GM12892 (cell line): ENCODE results near the gene SOCS6.

ENCODE experiments used
- POLR2A ChIP-seq: IDR thresholded peaks from 2 replicates; pipeline ENCODE4 v1.6.1; 2011; ENCODE audit warnings: low read depth, low read length, control low read depth
- POLR2AphosphoS5 ChIP-seq: IDR thresholded peaks from 2 replicates; pipeline ENCODE4 v1.6.1; 2011; ENCODE audit warnings: low read depth, low read length, control low read depth

- no peak for TF ChIP-seq POLR2A
- TF ChIP-seq POLR2AphosphoS5: no peak
Measured at GRCh38 chr18:70296781-70297180, 7.9 kb downstream of the SOCS6 start.
